IPS-20b (cell line): Measurements from ENCODE around the gene QTRT2.

ENCODE experiments used
- H3K27ac ChIP-seq: one replicate; pipeline ENCODE4 v1.5.1; 2013; ENCODE audit warnings: low read length
- H3K27me3 ChIP-seq: 2 replicates; pipeline ENCODE4 v1.6.1; 2013; ENCODE audit warnings: mild to moderate bottlenecking, low read length, inconsistent platforms; ENCODE audit not compliant: insufficient read depth
- H3K36me3 ChIP-seq: 2 replicates; pipeline ENCODE4 v1.6.1; 2013; ENCODE audit warnings: low read depth, mild to moderate bottlenecking, inconsistent platforms, low read length, moderate library complexity; ENCODE audit not compliant: insufficient read depth
- H3K4me1 ChIP-seq: 2 replicates; pipeline ENCODE4 v1.6.1; 2013; ENCODE audit warnings: mild to moderate bottlenecking, control low read depth, inconsistent platforms, low read length, moderate library complexity; ENCODE audit not compliant: insufficient read depth
- H3K4me3 ChIP-seq: 2 replicates; pipeline ENCODE4 v1.5.1; 2013; ENCODE audit warnings: mild to moderate bottlenecking, low read length, inconsistent platforms
- H3K9ac ChIP-seq: 2 replicates; pipeline ENCODE4 v1.6.1; 2013; ENCODE audit warnings: low read depth, mild to moderate bottlenecking, inconsistent platforms, low read length, moderate library complexity
- H3K9me3 ChIP-seq: 2 replicates; pipeline ENCODE4 v1.6.1; 2013; ENCODE audit warnings: mild to moderate bottlenecking, low read depth, low read length, inconsistent platforms; ENCODE audit not compliant: insufficient read depth

Gene QTRT2

DNA sequence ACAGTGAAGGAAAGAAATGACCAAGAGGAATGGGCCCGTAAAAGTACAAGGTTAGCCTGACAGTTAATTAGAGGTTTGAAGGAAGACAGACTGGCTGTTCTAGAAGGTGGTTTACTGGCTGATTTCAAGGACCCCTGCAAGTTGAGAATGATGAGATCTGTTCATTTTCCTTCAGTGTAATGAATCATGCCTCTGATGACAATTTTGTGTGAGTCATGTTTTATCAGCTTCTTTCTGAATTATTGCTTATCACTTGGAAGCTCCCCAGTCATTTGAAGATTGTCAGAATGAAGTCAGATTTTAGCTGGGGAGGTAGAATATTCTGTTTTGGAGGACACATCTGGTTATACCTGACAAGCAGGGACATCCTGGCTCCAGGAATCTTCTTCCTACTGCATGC lies 71.7 kb downstream of the QTRT2 start:
- no peaks in the 10 kb centered on the region for H3K9me3 ChIP-seq
- H3K4me3 ChIP-seq = no peak overlapping the region
- no peak overlapping the region for H3K27ac ChIP-seq
- no peaks in the 10 kb centered on the region for H3K4me1 ChIP-seq
- H3K27me3 ChIP-seq = no peaks in the 10 kb centered on the region
- H3K9ac ChIP-seq = no peak overlapping the region
- H3K36me3 ChIP-seq = no peaks in the 10 kb centered on the region

DNA sequence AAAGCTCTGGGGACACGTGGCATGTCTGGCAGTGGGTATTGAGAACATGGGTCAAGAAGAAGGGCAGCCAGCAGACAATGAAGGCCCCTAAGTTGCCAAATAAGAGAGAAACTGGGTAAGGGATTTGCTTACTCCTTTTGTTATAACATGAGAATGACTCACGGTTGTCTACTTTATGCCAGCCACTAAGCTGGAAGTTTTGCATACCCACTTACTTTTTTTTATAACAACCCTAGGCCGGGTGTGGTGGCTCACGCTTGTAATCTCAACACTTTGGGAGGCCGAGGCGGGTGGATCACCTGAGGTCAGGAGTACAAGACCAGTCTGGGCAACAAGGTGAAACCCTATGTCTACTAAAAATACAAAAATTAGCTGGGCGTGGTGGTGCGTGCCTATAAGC lies 72.3 kb downstream of the QTRT2 start:
- Histone ChIP-seq H3K4me3 (no peak overlapping the region), H3K27ac (no peak overlapping the region), H3K9me3 (no peaks in the 10 kb centered on the region), H3K9ac (no peak overlapping the region), H3K27me3 (no peaks in the 10 kb centered on the region), H3K4me1 (no peaks in the 10 kb centered on the region), H3K36me3 (no peaks in the 10 kb centered on the region)

DNA sequence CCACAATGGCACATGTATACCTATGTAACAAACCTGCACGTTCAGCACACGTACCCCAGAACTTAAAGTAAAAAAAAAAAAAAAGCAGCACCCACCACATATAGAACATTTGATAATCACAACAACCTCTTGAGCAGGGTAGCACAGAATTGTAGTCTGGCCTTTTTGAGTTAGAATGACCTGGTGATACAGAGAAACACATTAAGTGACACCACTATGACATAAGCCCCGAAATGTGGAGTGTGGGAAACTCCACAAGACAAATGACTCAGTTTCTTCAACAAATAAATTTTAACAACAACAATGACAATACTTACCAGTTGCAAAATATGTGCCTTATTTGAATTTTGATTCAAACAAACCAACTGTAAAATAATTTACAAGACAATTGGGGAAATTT lies 76.0 kb downstream of the QTRT2 start:
- no peak overlapping the region for H3K9ac ChIP-seq
- H3K27ac ChIP-seq = no peak overlapping the region
- H3K36me3 ChIP-seq = no peaks in the 10 kb centered on the region
- no peaks in the 10 kb centered on the region for H3K4me1 ChIP-seq
- H3K4me3 ChIP-seq = no peak overlapping the region
- H3K27me3 ChIP-seq = no peaks in the 10 kb centered on the region
- H3K9me3 ChIP-seq = no peaks in the 10 kb centered on the region

DNA sequence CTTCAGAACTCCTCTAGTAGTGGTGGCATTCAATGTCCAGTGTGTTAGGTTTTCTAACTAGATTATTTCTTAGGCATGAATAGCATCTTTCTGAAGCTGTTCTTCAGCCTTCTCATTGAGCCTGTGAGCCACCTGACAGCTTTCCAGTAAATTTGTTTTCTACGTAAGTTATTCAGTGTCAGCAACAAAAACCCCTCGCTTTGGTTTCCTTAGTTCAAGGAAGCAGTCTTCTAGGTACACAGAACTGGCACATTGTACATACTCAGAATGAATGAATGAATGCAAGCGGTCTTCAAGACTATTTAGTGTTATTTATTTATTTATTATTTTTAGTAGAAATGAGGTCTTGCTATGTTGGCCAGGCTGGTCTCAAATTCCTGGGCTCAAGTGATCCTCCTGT lies 77.4 kb downstream of the QTRT2 start:
- Histone ChIP-seq H3K27me3 (no peaks in the 10 kb centered on the region), H3K9ac (no peak overlapping the region), H3K4me3 (no peak overlapping the region), H3K27ac (no peak overlapping the region), H3K4me1 (no peaks in the 10 kb centered on the region), H3K36me3 (no peaks in the 10 kb centered on the region), H3K9me3 (no peaks in the 10 kb centered on the region)
